HG03439 (cell line): ENCODE data around the gene UNK.
"Not testable (repeated sequence)": the region's sequence is repeated elsewhere in the genome, so short reads cannot be mapped to it uniquely, and the experiment has no call there.

Experiments used
- ATAC-seq: cut with Tn5 transposase; IDR thresholded peaks from one replicate; pipeline ENCODE4 v1.9.1; 2021; ENCODE audit warnings: mild to moderate bottlenecking, moderate library complexity; ENCODE audit not compliant: unreplicated experiment

UNK gene

GRCh38 chr17:75793460-75793859 is 8.9 kb downstream of the UNK start:
- no peak for ATAC-seq

- ATAC-seq, result no peak
These were observed 11.4 kb downstream of the UNK start for GRCh38 chr17:75795820-75796607.

- ATAC-seq, result no peak
These were observed 14.8 kb downstream of the UNK start for GRCh38 chr17:75799402-75799801.

GRCh38 chr17:75803883-75804282 is 19.3 kb downstream of the UNK start:
- no peak for ATAC-seq

GRCh38 chr17:75806822-75807500 is 22.4 kb downstream of the UNK start:
- no peak for ATAC-seq

GRCh38 chr17:75807861-75808260 is 23.3 kb downstream of the UNK start:
- ATAC-seq, result no peak

- no peak for ATAC-seq
These were observed 23.9 kb downstream of the UNK start for GRCh38 chr17:75808549-75808904.

- peak; percentile 61 for ATAC-seq
These were observed 24.5 kb downstream of the UNK start for GRCh38 chr17:75808905-75809621.

GRCh38 chr17:75809631-75810111 is 25.1 kb downstream of the UNK start:
- ATAC-seq, result no peak

GRCh38 chr17:75810216-75810615 is 25.6 kb downstream of the UNK start:
- no peak for ATAC-seq

GRCh38 chr17:75810756-75811155 is 26.1 kb downstream of the UNK start:
- not testable (repeated sequence) for ATAC-seq

GRCh38 chr17:75811174-75811573 is 26.6 kb downstream of the UNK start:
- ATAC-seq, result no peak

- no peak for ATAC-seq
These were observed 27.7 kb downstream of the UNK start for GRCh38 chr17:75812096-75813013.

GRCh38 chr17:75813081-75814020 is 28.7 kb downstream of the UNK start:
- ATAC-seq, result no peak

GRCh38 chr17:75814021-75814395 is 29.4 kb downstream of the UNK start:
- ATAC-seq, result no peak

- no peak for ATAC-seq
These were observed 30.3 kb downstream of the UNK start for GRCh38 chr17:75814900-75815373.

GRCh38 chr17:75815399-75815798 is 30.8 kb downstream of the UNK start:
- ATAC-seq, result no peak

GRCh38 chr17:75816693-75817092 is 32.1 kb downstream of the UNK start:
- no peak for ATAC-seq

GRCh38 chr17:75817571-75817970 is 33.0 kb downstream of the UNK start:
- ATAC-seq, result no peak
